Activated CD8-positive, alpha-beta memory T cell treated with anti-CD3 and anti-CD28 coated beads for 1 hour (primary cell): ENCODE measurements around the gene UST.
"Not testable (repeated sequence)": the region's sequence is repeated elsewhere in the genome, so short reads cannot be mapped to it uniquely, and the experiment has no call there.

Source experiments
- DNase-seq, 2 donors: peaks; one replicate each; pipeline ENCODE4 v3.0.0-alpha.2; 2020; ENCODE audit warnings: low read depth in 1 of 2; ENCODE audit errors: extremely low read depth in 1 of 2

Gene UST

GRCh38 chr6:148864132-148864531 is 117.3 kb downstream of the UST start:
- not testable (repeated sequence) for DNase-seq

- DNase-seq = no peak
These were observed 118.1 kb downstream of the UST start for GRCh38 chr6:148864941-148865340.

GRCh38 chr6:148866657-148867268 is 119.9 kb downstream of the UST start:
- DNase-seq = no peak

GRCh38 chr6:148867862-148868261 is 121.0 kb downstream of the UST start:
- DNase-seq = no peak

- DNase-seq = no peak
These were observed 121.5 kb downstream of the UST start for GRCh38 chr6:148868314-148868713.

DNA sequence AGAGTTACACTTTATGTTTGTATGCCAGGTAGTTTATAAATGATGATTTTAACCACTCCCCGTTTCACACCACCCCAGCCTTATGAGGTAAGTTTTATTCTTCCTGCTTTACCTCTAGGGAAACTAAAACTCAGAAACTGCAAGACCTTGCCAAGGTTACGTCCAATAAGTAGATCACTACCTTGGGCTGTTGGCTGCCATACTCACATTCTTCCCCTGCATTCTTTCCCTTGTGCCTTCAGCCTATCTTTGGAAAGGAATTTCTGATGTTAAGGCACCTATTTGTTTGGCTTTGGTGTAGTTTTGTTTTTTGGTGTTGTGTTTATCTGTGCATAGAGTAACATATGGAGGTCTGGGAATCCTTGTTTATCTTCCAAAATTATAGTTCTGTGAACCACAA is 122.1 kb downstream of the UST start:
- DNase-seq = no peak

- DNase-seq = no peak
These were observed 122.8 kb downstream of the UST start for GRCh38 chr6:148869585-148869984.

GRCh38 chr6:148873154-148873553 is 126.3 kb downstream of the UST start:
- no peak for DNase-seq

DNA sequence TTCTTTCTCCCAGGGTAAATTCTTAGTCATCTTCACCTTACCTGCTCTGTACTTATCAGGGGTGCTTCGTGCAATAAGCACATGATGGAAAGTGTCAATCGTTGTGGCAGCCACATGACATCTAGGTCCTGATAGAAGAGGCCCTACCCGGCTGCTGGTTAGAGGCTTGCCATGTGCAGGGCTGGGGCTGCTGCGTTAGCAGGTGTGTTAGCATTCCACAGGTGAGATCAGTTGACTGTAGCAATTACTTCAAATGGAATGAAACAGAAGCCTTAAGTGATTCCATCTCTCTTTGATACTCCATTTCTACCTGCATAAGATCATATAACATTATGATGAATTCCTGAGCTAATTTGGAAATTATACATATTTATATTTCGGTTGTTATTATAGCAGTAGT is 127.0 kb downstream of the UST start:
- no peak for DNase-seq

GRCh38 chr6:148874698-148875293 is 128.0 kb downstream of the UST start:
- DNase-seq = no peak

DNA sequence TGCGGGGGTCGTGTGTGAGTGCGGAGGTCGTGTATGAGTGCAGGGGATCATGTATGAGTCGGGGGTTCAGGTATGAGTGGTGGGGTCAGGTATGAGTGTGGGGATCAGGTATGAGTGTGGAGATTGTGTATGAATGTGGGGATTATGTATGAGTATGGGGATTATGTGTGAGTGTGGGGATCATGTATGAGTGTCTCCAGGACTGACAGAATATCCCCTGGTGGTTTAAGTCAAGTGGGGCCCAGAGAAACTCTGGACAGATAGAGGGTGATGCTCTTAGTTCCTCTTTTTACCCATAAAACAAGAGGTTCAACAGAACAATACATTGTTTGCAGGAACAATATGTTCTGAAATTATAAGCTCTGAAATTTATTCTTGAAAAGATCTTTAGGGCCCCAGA is 131.9 kb downstream of the UST start:
- no peak for DNase-seq

GRCh38 chr6:148880742-148881141 is 133.9 kb downstream of the UST start:
- not testable (repeated sequence) for DNase-seq

DNA sequence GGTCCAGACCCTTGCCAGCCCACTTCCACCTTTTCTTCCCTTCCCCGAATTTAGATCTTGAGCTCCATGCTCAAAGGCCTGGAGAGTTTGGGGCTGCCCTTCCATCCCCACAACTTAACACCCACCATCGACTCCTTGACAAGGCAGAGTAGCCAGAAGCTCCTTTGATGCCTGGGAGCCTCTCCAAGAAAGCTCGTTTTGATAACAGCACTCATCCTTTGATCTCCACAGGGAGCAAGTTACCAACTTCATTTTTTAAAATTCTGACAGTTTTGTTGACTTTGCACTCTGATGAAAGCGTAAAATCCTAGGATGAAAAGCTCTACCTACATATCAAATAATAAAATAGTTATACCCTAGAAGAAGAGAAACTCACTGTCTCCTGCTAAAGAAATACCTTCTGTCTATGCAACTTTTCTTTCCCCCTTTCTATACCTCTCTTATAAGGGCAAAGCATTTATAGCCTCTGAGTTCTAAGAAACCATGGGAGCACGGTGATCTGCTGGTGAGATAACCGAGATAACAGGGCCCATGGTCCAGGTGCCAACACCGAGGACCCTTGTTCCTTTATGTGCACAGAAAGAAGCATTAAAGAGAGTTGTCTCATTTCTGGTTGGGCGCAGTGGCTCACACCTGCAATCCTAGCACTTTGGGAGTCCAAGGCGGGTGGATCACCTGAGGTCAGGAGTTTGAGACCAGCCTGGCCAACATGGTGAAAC is 134.9 kb downstream of the UST start:
- no peak for DNase-seq

GRCh38 chr6:148883270-148883669 is 136.4 kb downstream of the UST start:
- no peak for DNase-seq

DNA sequence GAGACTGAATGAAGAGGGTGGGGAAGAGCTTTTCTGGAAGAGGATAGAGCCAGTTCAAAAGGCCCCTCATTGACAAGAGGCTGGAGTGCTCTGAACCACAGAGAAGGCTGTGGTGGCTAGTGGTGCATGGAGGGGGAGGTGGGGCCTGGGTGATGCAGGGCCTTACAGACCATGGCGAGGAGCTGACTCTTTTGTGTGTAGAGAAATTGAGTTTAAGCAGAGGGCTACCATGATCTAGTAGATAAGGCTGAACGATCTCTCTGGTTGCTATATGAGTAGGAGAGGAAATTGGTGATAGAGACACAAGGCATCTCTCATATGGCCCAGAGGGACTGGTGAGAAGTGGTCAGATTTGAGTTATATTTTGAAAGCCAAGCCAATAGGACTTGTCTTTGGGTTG is 137.6 kb downstream of the UST start:
- DNase-seq = no peak

DNA sequence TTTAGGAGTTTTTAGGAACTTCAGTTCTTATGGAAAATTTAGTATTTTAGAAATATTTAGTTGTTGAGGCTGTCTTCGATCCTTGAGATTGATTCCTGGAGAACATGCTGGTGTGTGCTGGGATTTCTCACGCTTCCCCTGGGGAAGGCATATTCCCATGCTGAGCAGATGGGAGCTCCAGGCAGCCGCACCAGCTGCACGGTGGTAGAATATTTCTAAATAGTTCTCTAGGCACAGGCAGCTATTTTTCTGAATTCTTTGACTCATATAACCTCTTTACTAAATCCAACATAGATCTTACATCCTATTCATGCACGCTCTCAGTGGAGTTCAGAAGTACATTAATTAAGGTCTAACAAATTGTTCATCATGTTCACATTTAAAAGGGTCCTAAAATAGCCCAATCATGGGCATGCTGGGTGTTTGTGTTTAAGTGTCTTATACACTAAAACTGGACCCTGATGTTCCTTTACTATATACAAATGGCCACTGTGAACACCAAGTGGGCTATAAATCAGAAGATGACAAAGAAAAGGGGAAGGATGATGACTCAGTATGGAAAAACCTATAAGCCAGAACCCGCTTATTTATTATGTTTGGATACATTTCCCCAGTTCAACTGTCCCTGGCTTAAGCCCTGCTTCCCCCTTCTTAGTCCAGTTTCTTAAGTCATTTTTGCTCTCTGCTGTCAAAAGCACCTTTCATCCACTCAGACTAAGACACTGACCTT is 138.5 kb downstream of the UST start:
- DNase-seq = no peak

GRCh38 chr6:148885925-148886845 is 139.4 kb downstream of the UST start:
- no peak for DNase-seq

DNA sequence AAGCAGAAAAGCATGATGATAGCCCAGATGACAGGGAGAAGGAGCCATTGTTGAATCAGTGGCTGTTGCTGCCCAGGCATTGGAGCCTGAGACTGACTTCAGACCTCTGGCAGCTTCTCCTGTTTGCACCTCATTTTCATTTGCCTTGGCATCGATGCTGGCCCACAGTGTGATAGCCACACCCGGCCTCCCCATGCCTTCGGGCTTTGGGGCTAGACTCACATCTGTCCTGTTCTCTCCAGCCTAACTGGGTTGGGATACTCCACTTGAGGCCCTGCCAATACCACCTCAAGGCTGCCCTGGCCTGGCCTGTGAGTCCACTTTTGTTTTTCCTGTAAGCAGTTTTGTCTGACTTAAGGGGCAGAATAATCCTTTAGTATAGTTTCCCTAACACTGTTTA is 140.4 kb downstream of the UST start:
- DNase-seq = no peak

DNA sequence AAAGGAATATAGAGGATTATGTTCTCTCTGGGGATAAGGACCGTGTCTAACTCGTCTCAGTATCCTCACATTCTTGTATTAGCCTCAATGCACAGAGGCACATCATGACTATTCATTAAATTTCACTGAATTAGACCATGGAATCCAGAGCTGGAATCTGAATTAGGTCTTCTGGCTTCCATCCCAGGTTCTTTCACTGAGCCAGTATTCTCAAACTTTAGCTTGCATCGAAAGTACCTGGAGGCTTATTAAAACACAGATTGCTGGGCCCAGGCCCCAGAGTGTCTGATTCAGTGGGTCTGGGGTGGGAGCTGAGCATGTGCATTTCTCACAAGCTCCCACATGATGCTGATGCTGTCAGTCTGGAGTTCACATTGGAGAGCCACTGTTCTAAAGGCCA is 142.0 kb downstream of the UST start:
- no peak for DNase-seq

DNA sequence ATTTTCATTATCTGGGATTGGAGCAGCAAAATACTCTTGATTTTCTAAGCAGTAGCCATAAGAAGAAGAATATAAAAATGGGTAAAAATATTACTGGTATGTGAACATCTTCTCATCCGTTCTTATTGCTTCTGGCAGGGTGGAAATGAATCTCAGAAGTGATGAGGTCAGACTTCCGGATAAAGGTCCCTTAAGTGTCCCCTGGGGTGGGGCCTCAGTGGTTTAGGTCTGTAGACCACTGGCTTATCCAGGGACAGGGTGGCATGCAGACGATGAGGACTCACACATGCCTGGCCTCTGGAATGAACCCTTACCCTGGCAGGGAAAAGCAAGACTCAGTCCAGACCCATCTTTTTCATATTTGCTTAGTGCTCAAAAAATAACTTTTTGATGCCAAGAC is 143.3 kb downstream of the UST start:
- DNase-seq = no peak
